ENCODE data around the gene CFAP100.
A peak's percentile ranks its signal among the peaks of the same experiment; 100 is the strongest.

CFAP100 gene

GRCh38 chr3:126377211-126377610 is 17.5 kb upstream of the CFAP100 start:
- DNase-seq = no peak

DNA sequence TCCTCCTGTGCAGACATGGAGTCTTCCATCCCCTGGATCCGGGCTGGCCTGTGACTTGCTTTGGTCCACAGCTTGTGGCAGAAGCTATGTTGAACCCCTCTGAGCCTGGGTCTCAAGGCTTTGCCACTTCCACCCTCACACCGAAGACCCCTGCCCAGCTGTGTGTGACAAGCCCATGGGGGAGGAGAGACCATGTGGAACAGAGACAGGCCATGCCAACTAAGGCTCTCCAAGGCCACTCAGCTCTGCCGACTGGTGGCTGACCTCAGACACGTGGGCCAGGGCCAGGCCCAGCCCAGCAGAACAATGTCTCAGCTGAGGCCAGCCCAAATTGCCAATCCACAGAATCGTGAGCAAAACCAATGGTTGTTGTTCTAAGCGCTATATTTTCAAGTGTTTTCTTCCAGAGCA is 16.4 kb upstream of the CFAP100 start:
- DNase-seq = no peak

DNA sequence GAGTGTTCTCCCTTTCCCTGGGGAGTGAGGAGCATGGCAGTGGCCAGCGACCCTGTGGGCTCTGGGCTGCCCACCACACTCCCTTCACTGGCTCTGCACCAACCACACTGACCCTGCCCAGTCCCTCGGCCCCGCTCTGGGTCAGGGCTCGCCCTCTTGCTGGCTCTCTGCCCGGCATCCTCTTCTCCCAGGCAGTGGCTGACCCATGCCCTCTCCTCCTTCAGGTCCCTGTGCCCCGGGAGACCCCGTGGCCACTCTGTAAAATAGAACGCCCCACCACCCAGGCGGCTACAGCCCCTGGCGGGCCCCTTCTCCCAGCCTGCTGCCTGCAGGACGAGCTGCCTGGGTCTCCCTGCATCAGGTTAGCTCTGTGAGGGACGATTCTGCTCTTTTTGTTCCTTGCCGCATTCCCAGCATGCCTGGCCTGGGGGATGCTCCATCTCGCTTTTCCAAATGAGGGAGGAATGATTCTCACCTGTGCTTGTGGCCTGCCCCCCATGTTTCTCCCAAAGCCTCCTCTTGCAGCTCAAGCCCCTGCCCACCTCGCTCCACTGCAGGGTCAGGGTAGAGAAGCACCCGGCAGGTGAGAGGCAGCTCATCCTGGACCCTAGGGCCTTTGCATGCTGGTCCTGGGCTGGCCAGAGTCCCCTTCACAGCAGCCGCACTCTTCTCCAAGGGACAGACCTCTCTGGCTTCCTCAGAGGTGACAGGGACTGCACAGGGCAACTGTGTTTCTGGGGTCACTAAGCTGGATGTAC is 14.5 kb upstream of the CFAP100 start:
- DNase-seq = peak; percentile 46

- no peak for DNase-seq
Measured at GRCh38 chr3:126381966-126382365, 12.7 kb upstream of the CFAP100 start.

GRCh38 chr3:126389112-126389793 is 5.5 kb upstream of the CFAP100 start:
- peak; percentile 96 for DNase-seq

DNA sequence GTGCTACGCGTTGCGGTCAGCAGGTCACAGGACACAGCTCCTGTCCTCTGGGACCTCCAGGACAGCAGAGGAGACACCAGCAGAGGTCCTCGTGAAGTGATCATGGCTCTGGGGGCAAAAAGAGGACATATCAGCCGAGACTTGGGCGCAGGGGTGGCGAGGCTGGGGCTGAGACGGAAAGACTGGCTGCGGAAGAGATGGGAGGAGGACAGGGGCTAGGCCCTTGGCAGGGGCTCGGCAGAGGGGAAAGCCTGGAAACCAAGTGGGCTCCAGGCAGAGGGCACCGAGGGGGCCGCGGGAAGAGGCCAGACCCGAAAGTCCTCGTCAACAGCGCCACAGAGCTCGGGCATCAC is 4.9 kb upstream of the CFAP100 start:
- no peak for DNase-seq

DNA sequence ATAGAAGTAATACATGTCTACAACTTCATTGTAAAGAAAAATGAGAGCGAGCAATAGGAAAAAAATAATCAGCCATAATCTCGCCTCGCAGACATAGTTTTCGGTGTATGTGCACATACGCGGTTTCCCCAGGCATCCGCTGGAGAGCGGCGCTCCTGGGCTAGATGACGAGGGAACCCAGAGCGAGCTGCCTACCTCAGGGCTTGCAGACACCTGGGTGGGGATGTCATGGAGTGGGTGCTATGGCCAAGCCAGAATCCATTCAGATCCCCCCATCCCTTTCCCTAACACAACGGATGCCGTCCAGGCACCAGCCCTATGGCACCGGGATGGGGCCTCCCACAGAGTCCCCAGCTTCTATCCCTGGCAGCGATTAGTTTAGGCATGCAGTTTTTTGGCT is 4.5 kb upstream of the CFAP100 start:
- no peak for DNase-seq

- DNase-seq = no peak
Measured at GRCh38 chr3:126390751-126391150, 4.0 kb upstream of the CFAP100 start.

GRCh38 chr3:126391631-126392030 is 3.1 kb upstream of the CFAP100 start:
- DNase-seq = no peak

- DNase-seq = peak; percentile 45
Measured at GRCh38 chr3:126392246-126392645, 2.5 kb upstream of the CFAP100 start.

DNA sequence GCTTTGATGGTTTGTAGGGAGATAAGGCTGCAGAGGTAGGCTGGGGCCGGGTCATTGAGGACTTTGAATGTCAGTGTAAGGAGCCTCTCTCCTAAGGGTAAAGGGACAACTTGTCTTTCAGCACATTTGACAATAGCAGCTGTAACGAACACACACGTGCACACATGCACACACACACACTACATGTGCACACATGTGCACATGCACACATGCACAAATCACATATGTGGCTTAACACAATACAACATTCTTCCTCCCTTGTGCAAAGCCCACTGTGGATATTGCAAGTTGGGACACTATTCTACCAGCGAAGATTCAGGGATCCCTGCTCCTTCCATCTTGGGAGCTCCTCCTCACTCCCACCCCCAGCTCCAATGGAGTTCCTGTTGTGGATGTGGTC is 1.1 kb upstream of the CFAP100 start:
- DNase-seq = no peak

DNA sequence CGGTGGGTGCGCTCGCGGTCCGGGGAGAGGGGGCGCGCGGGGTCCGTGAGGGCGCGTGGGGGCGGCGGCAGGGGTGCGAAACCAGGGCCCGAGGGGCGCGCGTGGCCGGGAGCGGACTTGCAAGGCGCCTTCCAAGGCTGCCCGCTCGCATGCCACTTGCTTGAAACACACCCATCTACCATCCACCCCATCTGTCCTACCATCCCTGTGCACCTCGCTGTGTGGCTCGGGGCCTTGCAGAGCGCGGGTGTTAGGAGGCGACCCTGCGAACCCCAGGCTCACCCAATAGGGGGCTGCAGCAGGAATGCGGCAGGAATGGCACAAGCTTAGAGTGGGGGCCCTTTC is 240 bp downstream of the CFAP100 start:
- DNase-seq = no peak

- DNase-seq = no peak
Measured at GRCh38 chr3:126395846-126396513, 1.3 kb downstream of the CFAP100 start.

DNA sequence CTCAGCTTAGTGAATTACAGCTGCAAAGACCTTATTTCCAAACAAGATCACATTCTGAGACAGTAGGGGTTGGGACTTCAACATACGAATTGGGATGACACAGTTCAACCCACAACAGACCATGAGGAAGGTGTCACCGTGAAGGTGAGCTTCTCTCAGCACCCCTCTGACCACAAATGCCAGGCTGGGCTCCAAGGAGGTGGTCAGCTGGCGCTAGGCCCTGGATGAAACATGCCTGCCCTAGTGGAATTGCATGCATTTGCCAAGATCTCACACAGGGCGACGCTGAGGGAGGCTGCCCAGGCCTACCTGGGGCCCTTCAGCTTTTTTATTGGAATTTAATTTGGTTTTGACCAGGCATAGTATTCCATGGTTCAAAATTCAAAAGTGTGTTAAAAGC is 1.8 kb downstream of the CFAP100 start:
- no peak for DNase-seq

- no peak for DNase-seq
Measured at GRCh38 chr3:126397610-126398422, 3.1 kb downstream of the CFAP100 start.

GRCh38 chr3:126398423-126399350 is 4.0 kb downstream of the CFAP100 start:
- DNase-seq = peak; percentile 45

DNA sequence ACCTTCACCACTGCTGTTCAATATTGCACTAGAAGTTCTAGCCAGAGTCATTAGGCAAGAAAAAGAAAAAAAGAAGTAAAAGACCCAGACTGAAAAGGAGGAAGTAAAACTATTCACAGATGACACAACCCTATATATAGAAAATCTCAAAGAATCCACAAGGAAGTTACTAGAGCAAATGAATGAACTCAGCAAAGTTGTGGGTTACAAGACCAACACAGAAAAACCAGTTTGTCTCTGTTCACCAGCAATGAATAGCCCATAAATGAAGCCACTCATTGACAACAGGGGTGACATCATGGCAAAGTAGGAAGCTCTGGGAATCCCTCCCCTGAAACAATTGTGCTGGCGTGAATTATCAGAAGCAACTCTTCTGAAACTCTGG is 4.6 kb downstream of the CFAP100 start:
- no peak for DNase-seq

DNA sequence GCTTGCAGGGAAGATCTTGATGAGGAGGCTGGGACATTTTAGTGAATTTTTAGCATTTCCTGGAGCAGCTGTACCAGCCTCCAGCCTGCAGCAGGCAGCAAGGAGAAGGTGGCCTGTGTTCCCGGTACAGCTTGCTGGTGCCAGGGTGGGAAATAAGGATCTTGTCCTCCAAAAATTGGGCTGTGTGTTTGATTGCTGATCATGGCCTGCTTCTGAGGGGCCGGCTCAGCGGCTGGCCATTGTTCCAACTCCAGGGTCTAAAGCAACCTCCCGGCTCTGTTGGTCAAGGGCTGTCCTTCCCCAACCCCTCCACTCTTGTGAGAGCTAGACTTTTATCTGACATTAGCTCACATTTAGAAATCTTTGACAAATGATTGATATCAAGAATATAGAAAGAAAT is 5.0 kb downstream of the CFAP100 start:
- no peak for DNase-seq

GRCh38 chr3:126401611-126402160 is 7.0 kb downstream of the CFAP100 start:
- DNase-seq = no peak

DNA sequence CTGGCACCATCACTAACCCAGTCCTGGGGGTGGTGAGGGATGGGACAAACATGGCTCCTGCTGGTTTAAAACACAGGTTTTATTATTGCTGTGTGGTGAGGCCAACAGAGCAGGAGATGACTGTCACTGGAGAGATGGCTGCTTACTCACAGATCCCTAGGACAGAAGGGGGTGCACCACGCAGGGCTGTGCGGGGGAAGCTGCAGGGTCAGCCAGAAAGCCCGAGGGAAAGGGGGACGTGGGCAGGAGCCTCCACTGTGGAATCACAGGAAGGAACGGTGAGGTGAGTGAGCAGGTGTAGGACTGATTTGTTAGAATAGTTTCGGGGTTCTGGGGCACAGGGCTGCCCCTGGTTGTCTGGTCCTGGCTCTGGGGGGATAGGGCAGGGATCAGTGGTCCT is 7.5 kb downstream of the CFAP100 start:
- no peak for DNase-seq

- DNase-seq = no peak
Measured at GRCh38 chr3:126402666-126403302, 8.1 kb downstream of the CFAP100 start.

Data from islet precursor cell (in vitro differentiated cells).